SK-N-SH treated with all-trans-retinoic acid at 6 μM for 48 hours (cell line): Measurements from ENCODE around the gene DERA.
A peak's percentile ranks its signal among the peaks of the same experiment; 100 is the strongest.

Experiments
- ATAC-seq: fragments of 200-7000 bp; cut with Tn5 transposase; 3 replicates; pipeline ENCODE4 v1.9.1; 2020; ENCODE audit warnings: mild to moderate bottlenecking, moderate library complexity
- ARNTL ChIP-seq: fragments of 450-650 bp; formaldehyde crosslinking; IDR thresholded peaks from 2 replicates; pipeline ENCODE4 v1.5.0; 2020; ENCODE audit warnings: low read depth, mild to moderate bottlenecking, moderate library complexity, borderline replicate concordance
- BACH2 ChIP-seq: fragments of 250-450 bp; sonication (Bioruptor Pico); IDR thresholded peaks from 2 replicates; pipeline ENCODE4 v1.9.0; 2021; ENCODE audit warnings: mild to moderate bottlenecking, borderline replicate concordance
- ESRRG ChIP-seq: fragments of 250-450 bp; sonication (Bioruptor Pico); IDR thresholded peaks from 2 replicates; pipeline ENCODE4 v1.6.1; 2021; ENCODE audit warnings: mild to moderate bottlenecking
- GLIS3 ChIP-seq: fragments of 250-450 bp; sonication (Bioruptor Pico); IDR thresholded peaks from 2 replicates; pipeline ENCODE4 v1.5.0; 2020; ENCODE audit warnings: mild to moderate bottlenecking, moderate library complexity
- ISL1 ChIP-seq: fragments of 250-450 bp; sonication (Bioruptor Pico); IDR thresholded peaks from 2 replicates; pipeline ENCODE4 v2.1.2; 2022; ENCODE audit warnings: mild to moderate bottlenecking, moderate library complexity
- OSR1 ChIP-seq: fragments of 250-450 bp; sonication (Bioruptor Pico); IDR thresholded peaks from 2 replicates; pipeline ENCODE4 v1.8.0; 2022; ENCODE audit warnings: moderate library complexity, mild to moderate bottlenecking, inconsistent platforms
- PATZ1 ChIP-seq: fragments of 250-450 bp; sonication (Bioruptor Pico); IDR thresholded peaks from 2 replicates; pipeline ENCODE4 v1.8.0; 2020; ENCODE audit warnings: mild to moderate bottlenecking, moderate library complexity, borderline replicate concordance
- PPARA ChIP-seq: fragments of 250-450 bp; sonication (Bioruptor Pico); IDR thresholded peaks from 2 replicates; pipeline ENCODE4 v1.5.0; 2020; ENCODE audit warnings: mild to moderate bottlenecking, borderline replicate concordance
- RARB ChIP-seq: fragments of 250-450 bp; sonication (Bioruptor Pico); IDR thresholded peaks from 2 replicates; pipeline ENCODE4 v1.8.0; 2021; ENCODE audit warnings: mild to moderate bottlenecking, moderate library complexity
- SNAI2 ChIP-seq: fragments of 250-450 bp; sonication (Bioruptor Pico); IDR thresholded peaks from 2 replicates; pipeline ENCODE4 v1.5.0; 2020; ENCODE audit warnings: mild to moderate bottlenecking, moderate library complexity
- TOX ChIP-seq: fragments of 250-450 bp; sonication (Bioruptor Pico); IDR thresholded peaks from 2 replicates; pipeline ENCODE4 v1.8.0; 2021; ENCODE audit warnings: mild to moderate bottlenecking, moderate library complexity, borderline replicate concordance
- ZFP30 ChIP-seq: fragments of 450-650 bp; formaldehyde crosslinking; IDR thresholded peaks from 2 replicates; pipeline ENCODE4 v1.5.0; 2022; ENCODE audit warnings: mild to moderate bottlenecking, moderate library complexity
- ZNF565 ChIP-seq: fragments of 450-650 bp; formaldehyde crosslinking; conservative IDR thresholded peaks from 2 replicates; pipeline ENCODE4 v1.5.0; 2020; ENCODE audit warnings: low read depth, mild to moderate bottlenecking, moderate library complexity
- ZNF70 ChIP-seq: fragments of 450-650 bp; formaldehyde crosslinking; IDR thresholded peaks from 2 replicates; pipeline ENCODE4 v1.5.0; 2020; ENCODE audit warnings: mild to moderate bottlenecking, moderate library complexity
- ZNF8 ChIP-seq: fragments of 450-650 bp; formaldehyde crosslinking; IDR thresholded peaks from 2 replicates; pipeline ENCODE4 v1.5.0; 2020; ENCODE audit warnings: mild to moderate bottlenecking, moderate library complexity
- TF ChIP-seq, protein P1 (sequence below): fragments of 250-450 bp; sonication (Bioruptor Pico); IDR thresholded peaks from 2 replicates; pipeline ENCODE4 v1.8.0; 2021; ENCODE audit warnings: low read depth, mild to moderate bottlenecking, moderate library complexity, borderline replicate concordance
- TF ChIP-seq, protein P2 (sequence below): fragments of 250-450 bp; sonication (Bioruptor Pico); IDR thresholded peaks from 2 replicates; pipeline ENCODE4 v1.5.1; 2021; ENCODE audit warnings: mild to moderate bottlenecking, moderate library complexity
- TF ChIP-seq, protein P3 (sequence below): fragments of 250-450 bp; sonication (Bioruptor Pico); IDR thresholded peaks from 2 replicates; pipeline ENCODE4 v1.5.1; 2020; ENCODE audit warnings: low read depth, mild to moderate bottlenecking, moderate library complexity

DERA gene

GRCh38 chr12:15892645-15893259, 18.4 kb upstream of the DERA start (continued):
- no peak for TF ChIP-seq ZNF70

DNA sequence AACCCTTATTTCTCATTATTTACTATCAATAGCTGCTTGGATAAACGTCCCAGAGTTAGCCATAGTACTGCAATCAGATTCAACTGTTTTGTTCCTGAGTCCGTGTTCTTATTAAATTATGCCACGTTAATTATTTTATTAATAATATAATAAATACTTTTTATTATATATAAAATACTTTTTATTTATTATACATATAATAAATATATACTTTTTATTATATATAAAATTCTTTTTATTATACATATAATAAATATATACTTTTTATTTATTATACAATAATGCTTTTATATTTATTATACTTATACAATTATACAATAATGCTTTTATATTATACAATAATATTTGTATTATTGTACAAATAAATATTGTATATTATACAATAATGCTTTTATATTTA, 17.9 kb upstream of the DERA start:
- TF ChIP-seq GLIS3 (no peak), OSR1 (CRISPR knock-in tag) (no peak), PATZ1 (no peak), PPARA (CRISPR knock-in tag) (no peak), ARNTL (CRISPR knock-in tag) (no peak), ESRRG (CRISPR knock-in tag) (no peak), RARB (CRISPR knock-in tag) (no peak), ZNF565 (CRISPR knock-in tag) (no peak), TOX (CRISPR knock-in tag) (no peak), SNAI2 (CRISPR knock-in tag) (no peak), BACH2 (CRISPR knock-in tag) (no peak)
- TF ChIP-seq, protein P1, sequence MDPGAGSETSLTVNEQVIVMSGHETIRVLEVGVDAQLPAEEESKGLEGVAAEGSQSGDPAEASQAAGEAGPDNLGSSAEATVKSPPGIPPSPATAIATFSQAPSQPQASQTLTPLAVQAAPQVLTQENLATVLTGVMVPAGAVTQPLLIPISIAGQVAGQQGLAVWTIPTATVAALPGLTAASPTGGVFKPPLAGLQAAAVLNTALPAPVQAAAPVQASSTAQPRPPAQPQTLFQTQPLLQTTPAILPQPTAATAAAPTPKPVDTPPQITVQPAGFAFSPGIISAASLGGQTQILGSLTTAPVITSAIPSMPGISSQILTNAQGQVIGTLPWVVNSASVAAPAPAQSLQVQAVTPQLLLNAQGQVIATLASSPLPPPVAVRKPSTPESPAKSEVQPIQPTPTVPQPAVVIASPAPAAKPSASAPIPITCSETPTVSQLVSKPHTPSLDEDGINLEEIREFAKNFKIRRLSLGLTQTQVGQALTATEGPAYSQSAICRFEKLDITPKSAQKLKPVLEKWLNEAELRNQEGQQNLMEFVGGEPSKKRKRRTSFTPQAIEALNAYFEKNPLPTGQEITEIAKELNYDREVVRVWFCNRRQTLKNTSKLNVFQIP, result no peak
- TF ChIP-seq, protein P2, sequence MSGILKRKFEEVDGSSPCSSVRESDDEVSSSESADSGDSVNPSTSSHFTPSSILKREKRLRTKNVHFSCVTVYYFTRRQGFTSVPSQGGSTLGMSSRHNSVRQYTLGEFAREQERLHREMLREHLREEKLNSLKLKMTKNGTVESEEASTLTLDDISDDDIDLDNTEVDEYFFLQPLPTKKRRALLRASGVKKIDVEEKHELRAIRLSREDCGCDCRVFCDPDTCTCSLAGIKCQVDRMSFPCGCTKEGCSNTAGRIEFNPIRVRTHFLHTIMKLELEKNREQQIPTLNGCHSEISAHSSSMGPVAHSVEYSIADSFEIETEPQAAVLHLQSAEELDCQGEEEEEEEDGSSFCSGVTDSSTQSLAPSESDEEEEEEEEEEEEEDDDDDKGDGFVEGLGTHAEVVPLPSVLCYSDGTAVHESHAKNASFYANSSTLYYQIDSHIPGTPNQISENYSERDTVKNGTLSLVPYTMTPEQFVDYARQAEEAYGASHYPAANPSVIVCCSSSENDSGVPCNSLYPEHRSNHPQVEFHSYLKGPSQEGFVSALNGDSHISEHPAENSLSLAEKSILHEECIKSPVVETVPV (CRISPR knock-in tag), result no peak
- TF ChIP-seq, protein P3, sequence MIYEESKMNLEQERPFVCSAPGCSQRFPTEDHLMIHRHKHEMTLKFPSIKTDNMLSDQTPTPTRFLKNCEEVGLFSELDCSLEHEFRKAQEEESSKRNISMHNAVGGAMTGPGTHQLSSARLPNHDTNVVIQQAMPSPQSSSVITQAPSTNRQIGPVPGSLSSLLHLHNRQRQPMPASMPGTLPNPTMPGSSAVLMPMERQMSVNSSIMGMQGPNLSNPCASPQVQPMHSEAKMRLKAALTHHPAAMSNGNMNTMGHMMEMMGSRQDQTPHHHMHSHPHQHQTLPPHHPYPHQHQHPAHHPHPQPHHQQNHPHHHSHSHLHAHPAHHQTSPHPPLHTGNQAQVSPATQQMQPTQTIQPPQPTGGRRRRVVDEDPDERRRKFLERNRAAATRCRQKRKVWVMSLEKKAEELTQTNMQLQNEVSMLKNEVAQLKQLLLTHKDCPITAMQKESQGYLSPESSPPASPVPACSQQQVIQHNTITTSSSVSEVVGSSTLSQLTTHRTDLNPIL (CRISPR knock-in tag), result no peak
- no peak for ATAC-seq

GRCh38 chr12:15896867-15897266, 14.3 kb upstream of the DERA start:
- ATAC-seq, result no peak; the same call in 2 of the 3 replicates
- TF ChIP-seq, protein P1, result no peak
- TF ChIP-seq ISL1, result no peak
- no peak for TF ChIP-seq ZNF565 (CRISPR knock-in tag)
- TF ChIP-seq ZFP30 (CRISPR knock-in tag), result no peak

DNA sequence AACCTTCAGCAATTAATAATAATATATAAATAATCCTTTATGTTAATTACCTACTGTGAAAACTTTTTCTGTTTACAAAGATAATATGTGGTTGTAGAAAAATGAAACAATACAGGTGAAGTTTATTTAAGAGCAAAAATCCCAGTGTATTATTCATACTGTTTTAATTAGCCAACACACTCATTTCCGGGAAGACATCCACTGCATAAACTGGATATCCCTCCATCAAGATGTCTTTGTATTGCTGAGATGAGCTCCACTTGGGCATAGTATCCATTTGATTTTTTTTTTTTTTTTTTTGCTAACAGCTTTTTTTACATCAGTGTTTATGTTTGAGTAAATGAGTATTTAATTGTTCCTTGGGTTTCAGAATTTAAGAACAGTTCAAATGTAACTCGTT, 13.7 kb upstream of the DERA start:
- TF ChIP-seq GLIS3, result no peak
- TF ChIP-seq ZNF8 (CRISPR knock-in tag), result no peak
- TF ChIP-seq, protein P1, result no peak
- TF ChIP-seq SNAI2 (CRISPR knock-in tag), result no peak
- TF ChIP-seq PPARA (CRISPR knock-in tag), result no peak
- TF ChIP-seq PATZ1, result no peak
- TF ChIP-seq ARNTL (CRISPR knock-in tag), result no peak
- no peak for TF ChIP-seq ZNF565 (CRISPR knock-in tag)
- ATAC-seq, result peak; percentile 51; the same call in 2 of the 3 replicates
